Astrocyte of the cerebellum (primary cell): ENCODE results near the gene APOH.

Experiments
- DNase-seq: peaks from one replicate; pipeline ENCODE4 v3.0.0-alpha.2; 2011; ENCODE audit warnings: low read depth
- H3K4me3 ChIP-seq: 2 replicates; pipeline ENCODE4 v1.5.1; 2011; ENCODE audit warnings: mild to moderate bottlenecking, low read depth, low read length, moderate library complexity
- in situ Hi-C: cut with HindIII; loops from 2 replicates; pipeline ENCODE4 v1.10.0; 2017; ENCODE audit warnings: low sequenced_read_pairs
- TF ChIP-seq, protein P1 (sequence below): IDR thresholded peaks from 2 replicates; pipeline ENCODE4 v1.5.1; 2012; ENCODE audit warnings: low read length, low read depth, moderate library complexity, mild to moderate bottlenecking; ENCODE audit errors: missing control alignments

APOH gene, protein sequence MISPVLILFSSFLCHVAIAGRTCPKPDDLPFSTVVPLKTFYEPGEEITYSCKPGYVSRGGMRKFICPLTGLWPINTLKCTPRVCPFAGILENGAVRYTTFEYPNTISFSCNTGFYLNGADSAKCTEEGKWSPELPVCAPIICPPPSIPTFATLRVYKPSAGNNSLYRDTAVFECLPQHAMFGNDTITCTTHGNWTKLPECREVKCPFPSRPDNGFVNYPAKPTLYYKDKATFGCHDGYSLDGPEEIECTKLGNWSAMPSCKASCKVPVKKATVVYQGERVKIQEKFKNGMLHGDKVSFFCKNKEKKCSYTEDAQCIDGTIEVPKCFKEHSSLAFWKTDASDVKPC

GRCh38 chr17:66228887-66229782 lies at the start of gene APOH:
Gene APOH, minus strand, starts transcription at chr17:66229415. Its CDS starts 36 bp downstream, at chr17:66229379.
- TF ChIP-seq, protein P1, sequence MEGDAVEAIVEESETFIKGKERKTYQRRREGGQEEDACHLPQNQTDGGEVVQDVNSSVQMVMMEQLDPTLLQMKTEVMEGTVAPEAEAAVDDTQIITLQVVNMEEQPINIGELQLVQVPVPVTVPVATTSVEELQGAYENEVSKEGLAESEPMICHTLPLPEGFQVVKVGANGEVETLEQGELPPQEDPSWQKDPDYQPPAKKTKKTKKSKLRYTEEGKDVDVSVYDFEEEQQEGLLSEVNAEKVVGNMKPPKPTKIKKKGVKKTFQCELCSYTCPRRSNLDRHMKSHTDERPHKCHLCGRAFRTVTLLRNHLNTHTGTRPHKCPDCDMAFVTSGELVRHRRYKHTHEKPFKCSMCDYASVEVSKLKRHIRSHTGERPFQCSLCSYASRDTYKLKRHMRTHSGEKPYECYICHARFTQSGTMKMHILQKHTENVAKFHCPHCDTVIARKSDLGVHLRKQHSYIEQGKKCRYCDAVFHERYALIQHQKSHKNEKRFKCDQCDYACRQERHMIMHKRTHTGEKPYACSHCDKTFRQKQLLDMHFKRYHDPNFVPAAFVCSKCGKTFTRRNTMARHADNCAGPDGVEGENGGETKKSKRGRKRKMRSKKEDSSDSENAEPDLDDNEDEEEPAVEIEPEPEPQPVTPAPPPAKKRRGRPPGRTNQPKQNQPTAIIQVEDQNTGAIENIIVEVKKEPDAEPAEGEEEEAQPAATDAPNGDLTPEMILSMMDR, result no peak
- H3K4me3 ChIP-seq, result no peak within 1 kb of the TSS
- DNase-seq, result no peak
- in situ Hi-C loops, result no loop called here

DNA sequence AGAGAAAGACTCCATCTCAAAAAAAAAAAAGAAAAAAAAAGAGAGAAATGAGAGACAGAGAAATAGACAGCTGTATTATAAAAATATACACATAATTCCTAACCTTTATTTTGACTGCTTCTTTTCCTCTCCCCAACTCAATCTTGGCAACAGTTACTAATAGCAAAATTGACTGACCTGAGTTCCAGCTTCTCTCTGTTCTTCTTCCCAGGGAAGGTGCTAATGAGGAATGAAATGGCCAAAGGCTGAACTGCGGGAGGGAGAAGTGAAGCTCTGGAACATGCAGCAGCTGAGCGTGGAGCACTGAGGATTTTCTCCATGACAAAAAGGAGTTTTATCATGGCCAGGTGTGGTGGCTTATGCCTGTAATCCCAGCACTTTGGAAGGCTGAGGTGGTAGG lies 48.0 kb upstream of the APOH start:
- in situ Hi-C loops, result no loop called here
- no peak for DNase-seq
- TF ChIP-seq, protein P1, result no peak
- H3K4me3 ChIP-seq, result no peak overlapping the region

- no peak overlapping the region for H3K4me3 ChIP-seq
- DNase-seq, result no peak
- TF ChIP-seq, protein P1, result no peak
- in situ Hi-C loops, result no loop called here
Observed at GRCh38 chr17:66276328-66276937, 47.2 kb upstream of the APOH start.

- TF ChIP-seq, protein P1, result no peak
- DNase-seq, result peak; percentile 77
- in situ Hi-C loops, result no loop called here
- H3K4me3 ChIP-seq, result no peak overlapping the region
Observed at GRCh38 chr17:66275651-66276050, 46.4 kb upstream of the APOH start.

- in situ Hi-C loops, result no loop called here
- TF ChIP-seq, protein P1, result no peak
- DNase-seq, result no peak
- no peak overlapping the region for H3K4me3 ChIP-seq
Observed at GRCh38 chr17:66273586-66273848, 44.3 kb upstream of the APOH start.

DNA sequence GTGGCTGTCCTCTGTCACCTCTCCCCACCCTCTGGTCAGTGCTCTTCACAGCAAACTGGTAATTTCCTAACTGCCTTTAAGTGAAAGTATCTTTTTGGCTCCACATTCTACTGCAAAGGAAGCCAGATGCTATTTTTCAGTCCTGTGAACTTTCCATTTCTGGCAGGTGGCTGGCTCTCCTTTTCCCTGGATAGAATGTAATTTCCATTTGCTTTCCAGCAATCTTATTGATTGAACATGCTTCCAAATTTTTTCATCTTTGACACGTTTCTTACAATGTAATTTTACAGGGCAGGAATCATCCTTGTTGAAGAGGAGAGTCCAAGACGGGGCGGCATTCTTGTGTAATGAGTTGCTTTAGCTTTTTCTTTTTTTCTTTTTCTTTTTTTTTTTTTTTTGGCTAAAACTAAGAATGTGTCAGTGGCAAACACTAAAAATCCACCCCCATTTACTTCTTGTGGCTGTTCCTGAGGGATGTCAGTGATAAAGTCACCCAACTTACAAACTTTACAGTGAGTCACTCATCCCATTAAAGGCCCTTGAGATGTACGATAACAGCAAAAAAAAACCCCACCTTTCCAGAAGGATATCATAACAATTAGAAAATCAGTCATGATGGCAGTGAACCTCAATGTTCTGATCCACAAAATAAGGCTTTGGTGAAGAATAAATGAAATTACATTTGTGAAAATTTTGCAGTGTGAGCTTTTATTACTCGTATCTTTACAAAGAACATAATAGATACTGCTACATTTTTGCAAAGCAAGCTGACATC lies 43.8 kb upstream of the APOH start:
- TF ChIP-seq, protein P1, result no peak
- H3K4me3 ChIP-seq, result no peak overlapping the region
- in situ Hi-C loops, result no loop called here
- DNase-seq, result peak; percentile 48
